ENCODE results near the gene ENTPD1. TPM values are rescaled to one million over a fixed set of nuclear protein-coding genes. Genes with fewer than 3 reads are reported as not detected.
A peak's percentile ranks its signal among the peaks of the same experiment; 100 is the strongest.

ENTPD1 gene
- total and polyA plus RNA-seq, 10 of the 15 experiments (the other 5 are each of a cell fraction or from before 2014, with no cell fraction given) = 110 to 413 (median 161) TPM

DNA sequence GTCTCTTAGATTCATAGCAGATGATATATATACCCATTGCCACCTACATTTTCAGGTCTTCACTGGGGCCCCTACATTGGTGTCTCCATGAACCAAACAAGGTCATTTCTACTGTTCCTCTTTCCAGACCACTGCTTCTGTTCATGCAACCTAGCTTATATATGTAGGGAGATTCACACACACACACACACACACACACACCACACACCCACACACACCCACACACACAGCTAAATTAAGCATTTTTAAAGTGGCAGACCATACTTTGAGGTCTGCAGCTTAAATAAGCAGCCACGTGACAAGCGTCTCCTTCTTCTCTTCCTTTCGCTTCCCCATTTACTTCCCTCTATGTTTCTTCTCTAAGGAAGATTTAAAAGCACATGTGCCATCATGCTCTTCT lies 81.8 kb downstream of the ENTPD1 start (continued):
- TF ChIP-seq REST (IDR thresholded peaks at IDR 0.05; ENCODE audit: low read depth, low read length) (no peak), CREB1 (IDR thresholded peaks at IDR 0.05; ENCODE audit: low read depth) (peak; percentile 86), SREBF1 (IDR thresholded peaks at IDR 0.05; ENCODE audit: low read length) (no peak), POLR2A (IDR thresholded peaks at IDR 0.05; ENCODE audit: low read depth, low read length) (no peak; the same call in 1 of the 2 replicates), ZBED1 (IDR thresholded peaks at IDR 0.05; ENCODE audit: borderline replicate concordance) (peak; percentile 96), ZNF217 (IDR thresholded peaks at IDR 0.05) (peak; percentile 78; the same call in 1 of the 2 replicates), SMAD5 (IDR thresholded peaks at IDR 0.05; ENCODE audit: low read depth) (no peak), KDM1A (IDR thresholded peaks at IDR 0.05; ENCODE audit: borderline replicate concordance) (no peak), NR2C2 (IDR thresholded peaks at IDR 0.05; ENCODE audit: borderline replicate concordance, control insufficient read depth, insufficient read length, low read depth) (no peak), MAX (IDR thresholded peaks at IDR 0.05; ENCODE audit: low read depth, low read length) (peak; percentile 51), ZNF207 (IDR thresholded peaks at IDR 0.05; ENCODE audit: borderline replicate concordance) (0 out of 2 replicates have a peak, but pooled peaks have one; percentile 18), CUX1 (IDR thresholded peaks at IDR 0.05; ENCODE audit: insufficient replicate concordance, low read depth, low read length) (no peak), CBX3 (IDR thresholded peaks at IDR 0.05; ENCODE audit: borderline replicate concordance, low read depth) (no peak), KLF5 (IDR thresholded peaks at IDR 0.05; ENCODE audit: partially characterized antibody) (peak; percentile 80), RFX5 (IDR thresholded peaks at IDR 0.05; ENCODE audit: low read depth, low read length) (no peak)
- TF ChIP-seq, protein P1, sequence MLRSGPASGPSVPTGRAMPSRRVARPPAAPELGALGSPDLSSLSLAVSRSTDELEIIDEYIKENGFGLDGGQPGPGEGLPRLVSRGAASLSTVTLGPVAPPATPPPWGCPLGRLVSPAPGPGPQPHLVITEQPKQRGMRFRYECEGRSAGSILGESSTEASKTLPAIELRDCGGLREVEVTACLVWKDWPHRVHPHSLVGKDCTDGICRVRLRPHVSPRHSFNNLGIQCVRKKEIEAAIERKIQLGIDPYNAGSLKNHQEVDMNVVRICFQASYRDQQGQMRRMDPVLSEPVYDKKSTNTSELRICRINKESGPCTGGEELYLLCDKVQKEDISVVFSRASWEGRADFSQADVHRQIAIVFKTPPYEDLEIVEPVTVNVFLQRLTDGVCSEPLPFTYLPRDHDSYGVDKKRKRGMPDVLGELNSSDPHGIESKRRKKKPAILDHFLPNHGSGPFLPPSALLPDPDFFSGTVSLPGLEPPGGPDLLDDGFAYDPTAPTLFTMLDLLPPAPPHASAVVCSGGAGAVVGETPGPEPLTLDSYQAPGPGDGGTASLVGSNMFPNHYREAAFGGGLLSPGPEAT (IDR thresholded peaks at IDR 0.05; ENCODE audit: low read depth) = peak; percentile 97
- TF ChIP-seq, protein P2, sequence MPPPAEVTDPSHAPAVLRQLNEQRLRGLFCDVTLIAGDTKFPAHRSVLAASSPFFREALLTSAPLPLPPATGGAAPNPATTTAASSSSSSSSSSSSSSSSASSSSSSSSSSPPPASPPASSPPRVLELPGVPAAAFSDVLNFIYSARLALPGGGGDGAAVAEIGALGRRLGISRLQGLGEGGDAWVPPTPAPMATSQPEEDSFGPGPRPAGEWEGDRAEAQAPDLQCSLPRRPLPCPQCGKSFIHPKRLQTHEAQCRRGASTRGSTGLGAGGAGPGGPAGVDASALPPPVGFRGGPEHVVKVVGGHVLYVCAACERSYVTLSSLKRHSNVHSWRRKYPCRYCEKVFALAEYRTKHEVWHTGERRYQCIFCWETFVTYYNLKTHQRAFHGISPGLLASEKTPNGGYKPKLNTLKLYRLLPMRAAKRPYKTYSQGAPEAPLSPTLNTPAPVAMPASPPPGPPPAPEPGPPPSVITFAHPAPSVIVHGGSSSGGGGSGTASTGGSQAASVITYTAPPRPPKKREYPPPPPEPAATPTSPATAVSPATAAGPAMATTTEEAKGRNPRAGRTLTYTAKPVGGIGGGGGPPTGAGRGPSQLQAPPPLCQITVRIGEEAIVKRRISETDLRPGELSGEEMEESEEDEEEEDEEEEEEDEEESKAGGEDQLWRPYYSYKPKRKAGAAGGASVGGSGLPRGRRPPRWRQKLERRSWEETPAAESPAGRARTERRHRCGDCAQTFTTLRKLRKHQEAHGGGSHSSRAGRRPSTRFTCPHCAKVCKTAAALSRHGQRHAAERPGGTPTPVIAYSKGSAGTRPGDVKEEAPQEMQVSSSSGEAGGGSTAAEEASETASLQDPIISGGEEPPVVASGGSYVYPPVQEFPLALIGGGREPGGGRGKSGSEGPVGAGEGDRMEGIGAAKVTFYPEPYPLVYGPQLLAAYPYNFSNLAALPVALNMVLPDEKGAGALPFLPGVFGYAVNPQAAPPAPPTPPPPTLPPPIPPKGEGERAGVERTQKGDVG (CRISPR knock-in tag; IDR thresholded peaks at IDR 0.05) = no peak
